Astrocyte of the spinal cord (primary cell): ENCODE results near the gene ZNF91.
"Not testable (repeated sequence)": the region's sequence is repeated elsewhere in the genome, so short reads cannot be mapped to it uniquely, and the experiment has no call there.

Experiments
- DNase-seq: peaks from one replicate; pipeline ENCODE4 v3.0.0; 2011; ENCODE audit warnings: low read depth, low spot score
- H3K4me3 ChIP-seq: 2 replicates; pipeline ENCODE4 v1.5.1; 2011; ENCODE audit warnings: low read depth, mild to moderate bottlenecking, low read length, moderate library complexity
- in situ Hi-C: cut with HindIII; loops from 2 replicates; pipeline ENCODE4 v1.10.0; 2017; ENCODE audit warnings: low sequenced_read_pairs
- TF ChIP-seq, protein P1 (sequence below): IDR thresholded peaks from 2 replicates; pipeline ENCODE4 v1.5.1; 2012; ENCODE audit warnings: low read depth, mild to moderate bottlenecking, low read length, inconsistent platforms

ZNF91 gene

DNA sequence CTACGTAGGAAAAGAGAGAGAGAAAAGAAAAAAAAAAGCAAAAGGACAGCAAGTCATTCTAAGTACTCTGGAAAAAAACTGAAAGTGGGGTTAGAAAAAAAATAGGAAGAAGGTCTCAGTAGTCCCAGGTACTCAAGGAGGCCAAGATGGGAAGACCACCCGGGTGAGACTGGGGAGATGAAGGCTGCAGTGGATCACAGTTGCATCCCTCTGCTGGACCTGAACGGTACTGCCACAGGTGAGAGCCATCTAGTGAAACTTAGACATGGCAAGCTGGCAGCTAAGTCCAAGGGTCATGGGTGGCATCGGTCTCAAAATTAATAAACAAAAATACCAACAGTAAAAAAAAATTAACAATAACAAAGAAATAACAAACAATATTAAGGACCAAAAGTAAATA, 41.0 kb upstream of the ZNF91 start:
- H3K4me3 ChIP-seq: no peak overlapping the region
- TF ChIP-seq, protein P1, sequence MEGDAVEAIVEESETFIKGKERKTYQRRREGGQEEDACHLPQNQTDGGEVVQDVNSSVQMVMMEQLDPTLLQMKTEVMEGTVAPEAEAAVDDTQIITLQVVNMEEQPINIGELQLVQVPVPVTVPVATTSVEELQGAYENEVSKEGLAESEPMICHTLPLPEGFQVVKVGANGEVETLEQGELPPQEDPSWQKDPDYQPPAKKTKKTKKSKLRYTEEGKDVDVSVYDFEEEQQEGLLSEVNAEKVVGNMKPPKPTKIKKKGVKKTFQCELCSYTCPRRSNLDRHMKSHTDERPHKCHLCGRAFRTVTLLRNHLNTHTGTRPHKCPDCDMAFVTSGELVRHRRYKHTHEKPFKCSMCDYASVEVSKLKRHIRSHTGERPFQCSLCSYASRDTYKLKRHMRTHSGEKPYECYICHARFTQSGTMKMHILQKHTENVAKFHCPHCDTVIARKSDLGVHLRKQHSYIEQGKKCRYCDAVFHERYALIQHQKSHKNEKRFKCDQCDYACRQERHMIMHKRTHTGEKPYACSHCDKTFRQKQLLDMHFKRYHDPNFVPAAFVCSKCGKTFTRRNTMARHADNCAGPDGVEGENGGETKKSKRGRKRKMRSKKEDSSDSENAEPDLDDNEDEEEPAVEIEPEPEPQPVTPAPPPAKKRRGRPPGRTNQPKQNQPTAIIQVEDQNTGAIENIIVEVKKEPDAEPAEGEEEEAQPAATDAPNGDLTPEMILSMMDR: no peak
- no peak for DNase-seq
- in situ Hi-C loops: no loop called here

DNA sequence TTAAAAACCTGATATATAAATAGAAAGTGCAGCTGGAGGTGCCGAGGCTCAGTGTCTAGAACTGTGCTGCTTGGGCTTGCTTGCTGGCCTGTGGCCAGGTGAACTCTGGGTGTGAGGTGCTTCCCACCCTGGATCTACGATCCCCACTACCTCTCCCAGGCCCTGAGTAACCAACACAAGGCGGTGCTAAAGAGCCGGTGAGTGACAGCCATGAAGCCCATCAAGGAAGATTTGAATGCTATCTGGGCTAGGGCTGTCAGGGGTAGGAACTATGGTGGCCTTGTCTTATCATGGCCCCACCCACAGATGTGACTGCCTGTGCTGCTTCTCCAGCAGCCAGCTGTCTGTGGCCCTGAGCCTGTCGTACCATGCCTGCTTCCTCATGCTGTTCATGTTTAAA, 25.6 kb upstream of the ZNF91 start:
- no peak overlapping the region for H3K4me3 ChIP-seq
- no peak for DNase-seq
- in situ Hi-C loops: no loop called here
- TF ChIP-seq, protein P1: no peak

DNA sequence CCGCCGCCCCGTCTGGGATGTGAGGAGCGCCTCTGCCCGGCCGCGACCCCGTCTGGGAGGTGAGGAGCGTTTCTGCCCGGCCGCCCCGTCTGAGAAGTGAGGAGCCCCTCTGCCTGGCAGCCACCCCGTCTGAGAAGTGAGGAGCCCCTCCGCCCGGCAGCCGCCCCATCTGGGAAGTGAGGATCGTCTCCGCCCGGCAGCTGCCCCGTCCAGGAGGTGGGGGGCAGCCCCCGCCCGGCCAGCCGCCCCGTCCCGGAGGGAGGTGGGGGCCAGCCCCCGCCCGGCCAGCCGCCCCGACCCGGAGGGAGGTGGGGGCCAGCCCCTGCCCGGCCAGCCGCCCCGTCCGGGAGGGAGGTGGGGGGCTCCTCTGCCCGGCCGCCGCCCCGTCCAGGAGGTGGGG, 24.0 kb upstream of the ZNF91 start:
- DNase-seq, in situ Hi-C loops, H3K4me3 ChIP-seq: not testable (repeated sequence)

DNA sequence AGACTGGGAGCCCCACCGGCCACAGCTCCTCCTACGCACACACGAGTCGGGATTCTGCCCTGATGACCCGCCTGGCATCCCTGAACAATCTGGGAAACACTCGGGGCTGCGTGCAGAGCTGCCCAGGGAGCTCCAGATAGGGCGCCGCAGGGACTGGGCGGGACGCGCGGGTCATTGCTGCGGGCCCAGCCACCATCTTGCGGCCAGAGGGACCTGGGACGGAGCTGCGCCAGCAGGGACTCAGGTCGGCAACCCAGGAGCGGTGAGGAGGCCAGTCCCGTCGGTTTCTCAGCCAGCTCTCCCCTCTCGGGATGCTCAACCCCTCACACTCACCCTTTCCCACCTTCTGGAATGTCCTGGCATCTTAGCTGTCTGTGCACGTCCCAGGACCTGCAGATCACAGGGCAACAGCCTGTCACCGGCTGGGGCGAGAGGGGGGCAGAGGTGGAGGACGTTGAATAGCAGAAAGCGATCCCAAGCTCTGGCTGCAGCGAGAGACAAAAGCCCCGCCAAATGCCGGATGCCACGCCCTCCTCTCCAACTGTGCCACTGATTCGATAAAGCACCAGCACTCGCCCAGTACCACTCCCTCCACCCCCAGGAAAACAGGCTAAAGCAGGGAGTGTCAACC, 20.4 kb upstream of the ZNF91 start:
- H3K4me3 ChIP-seq: peak overlapping the region; percentile 29
- DNase-seq: no peak
- TF ChIP-seq, protein P1: no peak

DNA sequence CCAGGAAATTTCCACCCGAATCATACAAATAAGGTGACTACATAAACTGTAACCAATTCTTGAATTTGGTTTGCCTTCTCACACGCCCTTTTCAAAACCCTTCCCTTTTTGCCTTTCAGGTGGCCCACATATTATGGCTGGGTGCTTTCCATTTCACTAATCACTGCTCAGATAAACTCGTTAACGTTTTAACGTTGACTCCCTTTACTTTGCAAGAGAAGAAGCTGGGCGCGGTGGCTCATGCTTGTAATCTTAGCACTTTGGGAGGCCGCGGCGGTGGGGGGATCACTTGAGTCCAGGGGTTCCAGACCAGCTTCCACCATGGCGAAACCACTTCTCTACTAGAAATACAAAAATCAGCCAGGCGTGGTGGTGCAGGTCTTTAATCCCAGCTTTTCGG, 19.8 kb upstream of the ZNF91 start:
- no peak for DNase-seq
- in situ Hi-C loops: no loop called here
- H3K4me3 ChIP-seq: peak overlapping the region; percentile 29
- TF ChIP-seq, protein P1: no peak

More for the DNA sequence above, 20.4 kb upstream of the ZNF91 start:
- in situ Hi-C loops: no loop called here

DNA sequence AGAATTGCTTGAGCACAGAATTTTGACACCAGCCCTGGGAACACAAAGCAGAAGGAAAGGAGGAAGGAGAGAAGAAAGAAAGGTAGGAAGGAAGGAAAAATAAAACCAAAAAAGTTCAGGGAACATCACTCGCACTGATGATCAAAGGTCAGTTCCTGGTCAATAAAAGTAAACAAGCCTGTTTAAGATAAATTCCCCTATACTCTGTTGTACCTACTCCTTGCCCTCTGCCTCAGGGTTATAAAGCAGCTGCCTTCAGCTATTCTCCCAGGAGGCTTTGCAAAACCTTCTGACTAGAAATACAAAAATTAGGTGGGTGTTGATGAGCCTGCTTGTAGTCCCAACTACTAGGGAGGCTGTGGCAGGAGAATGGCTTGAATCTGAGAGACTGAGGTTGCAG, 14.9 kb upstream of the ZNF91 start:
- no peak for DNase-seq
- TF ChIP-seq, protein P1: no peak
- no peak overlapping the region for H3K4me3 ChIP-seq
- in situ Hi-C loops: no loop called here

DNA sequence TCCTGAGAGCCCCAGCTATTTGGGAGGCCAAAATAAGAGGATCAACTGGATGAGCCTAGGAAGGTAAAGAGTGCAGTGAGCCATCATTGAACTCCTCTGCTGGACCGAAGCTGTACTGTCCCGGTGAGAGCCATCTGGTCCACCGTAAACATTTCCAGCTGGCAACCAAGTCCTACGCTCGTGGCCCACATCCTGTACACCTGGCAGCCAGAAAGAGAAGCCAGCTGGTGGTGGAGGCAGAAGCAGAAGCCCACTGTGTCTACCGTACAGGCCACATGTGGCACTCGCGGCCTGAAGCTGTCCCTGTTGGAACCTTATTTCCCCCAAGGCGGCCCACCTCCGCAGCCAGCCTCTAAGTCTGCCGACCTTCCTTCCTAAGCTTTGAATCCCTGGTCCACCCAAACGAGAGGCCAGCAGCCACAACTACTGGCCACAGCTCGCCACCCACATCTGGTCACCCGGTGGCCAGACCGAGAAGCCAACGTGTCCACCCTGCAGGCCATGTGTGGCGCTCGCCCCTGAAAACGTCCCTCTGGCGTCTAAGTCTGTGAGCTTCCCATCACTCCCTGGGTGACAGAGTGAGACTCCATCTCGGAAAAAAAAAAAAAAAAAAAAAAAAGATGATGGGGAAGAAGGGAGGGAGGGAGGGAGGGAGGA, 14.2 kb upstream of the ZNF91 start:
- TF ChIP-seq, protein P1: no peak
- no peak for DNase-seq
- no peak overlapping the region for H3K4me3 ChIP-seq
- in situ Hi-C loops: no loop called here
